HG03565 (cell line): ENCODE data around the gene CKMT1B.
"Not testable (repeated sequence)": the region's sequence is repeated elsewhere in the genome, so short reads cannot be mapped to it uniquely, and the experiment has no call there.

Source experiments
- ATAC-seq: cut with Tn5 transposase; IDR thresholded peaks from one replicate; pipeline ENCODE4 v1.9.1; 2021; ENCODE audit warnings: mild to moderate bottlenecking, moderate library complexity; ENCODE audit not compliant: unreplicated experiment

CKMT1B gene

DNA sequence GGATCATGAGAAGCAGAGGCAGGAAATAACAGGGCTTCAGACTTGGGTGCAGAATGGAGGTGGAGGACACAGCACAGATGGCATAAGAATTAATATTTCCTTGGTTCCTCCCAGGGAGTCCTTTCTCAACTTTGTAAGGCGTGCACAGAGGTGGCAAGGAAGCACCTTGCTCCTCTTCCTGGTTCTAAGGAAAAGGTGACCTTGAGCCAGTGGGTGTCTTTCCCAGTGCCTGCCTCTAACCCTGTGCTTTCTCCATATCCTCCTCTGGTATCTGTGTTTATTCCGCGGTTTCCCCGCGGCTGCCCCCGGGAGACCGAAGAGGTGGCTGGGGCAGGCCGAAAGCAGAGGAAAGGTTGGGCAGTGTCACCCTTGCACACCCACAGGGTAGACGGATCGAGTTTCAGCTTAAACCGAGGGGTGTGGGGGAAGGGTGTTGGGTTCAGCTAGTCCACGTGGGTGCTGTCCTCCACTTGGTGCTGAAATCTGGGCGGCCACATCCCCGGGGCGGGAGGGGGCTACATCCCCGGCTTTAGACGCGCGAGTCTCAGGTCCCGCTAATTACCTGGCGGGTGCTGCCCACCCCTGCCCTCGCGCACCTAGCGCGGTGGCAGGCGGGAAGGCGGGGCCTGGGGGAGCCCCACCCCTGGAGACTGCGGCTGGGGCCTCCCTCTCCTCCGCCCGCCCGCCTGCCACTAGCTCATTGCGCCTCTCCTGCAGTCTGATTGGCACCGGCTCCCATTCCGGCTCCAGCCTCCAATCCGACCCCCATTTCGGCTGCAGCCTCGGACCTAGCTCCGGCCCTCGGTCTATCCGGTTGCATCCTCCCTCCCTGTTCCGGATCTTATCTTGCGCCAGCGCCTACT is at the start of gene CKMT1B:
Gene CKMT1B (plus strand): TSS at position 700 of the 863 bp plus-strand sequence. CDS start 192 bp downstream, outside the sequence.
- ATAC-seq = not testable (repeated sequence)

DNA sequence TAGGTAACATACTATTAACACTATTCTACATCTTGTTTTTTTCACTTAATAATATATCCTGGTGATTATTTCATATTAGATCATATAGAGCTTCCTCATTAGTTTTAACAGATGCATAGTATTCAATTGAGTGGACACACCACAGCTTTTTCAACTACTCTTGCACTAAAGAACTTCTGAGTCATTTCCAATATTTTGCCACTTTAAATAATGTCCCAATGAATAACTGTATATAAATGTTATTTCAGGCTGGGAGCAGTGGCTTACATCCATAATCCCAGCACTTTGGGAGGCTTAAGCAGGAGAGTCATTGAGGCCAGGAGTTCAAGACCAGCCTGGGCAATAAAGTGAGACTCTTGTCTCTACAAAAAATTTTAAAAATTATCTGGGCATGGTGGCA is 49.6 kb upstream of the CKMT1B start:
- no peak for ATAC-seq

DNA sequence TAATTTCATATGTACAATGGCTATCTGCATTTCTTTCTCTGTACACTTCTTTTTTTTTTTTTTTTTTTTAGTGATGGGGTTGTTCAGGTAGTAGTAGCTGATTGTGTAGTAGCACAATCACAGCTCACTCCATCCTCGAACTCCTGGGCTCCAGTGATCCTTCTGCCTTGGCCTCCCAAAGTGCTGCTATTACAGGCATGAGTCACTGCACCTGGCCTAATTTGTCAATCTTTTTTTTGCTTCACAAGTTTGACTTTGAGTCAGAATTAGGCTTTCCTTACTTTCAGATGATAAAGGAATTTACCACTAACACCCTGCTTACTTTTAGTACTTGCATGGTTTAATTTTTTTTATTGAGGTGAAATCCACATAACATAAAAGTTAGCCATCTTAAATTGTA is 48.4 kb upstream of the CKMT1B start:
- no peak for ATAC-seq

DNA sequence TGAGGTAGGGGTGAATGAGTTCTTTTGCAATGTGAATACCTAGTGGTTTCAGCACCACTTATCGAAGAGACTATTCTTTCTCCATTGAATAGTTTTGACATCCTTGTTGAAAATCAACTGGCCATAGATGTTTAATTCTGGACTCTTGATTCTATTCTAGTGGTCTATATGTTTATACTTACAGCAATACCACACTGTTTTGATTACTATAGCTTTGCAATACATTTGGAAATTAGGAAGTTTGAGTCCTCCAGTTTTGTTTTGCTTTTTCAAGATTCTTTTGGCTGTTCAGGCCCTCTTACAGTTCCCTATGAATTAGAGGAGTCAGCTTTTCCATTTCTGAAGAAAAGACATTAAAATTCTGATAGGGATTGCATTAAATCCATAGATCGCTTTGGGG is 46.3 kb upstream of the CKMT1B start:
- ATAC-seq = no peak

DNA sequence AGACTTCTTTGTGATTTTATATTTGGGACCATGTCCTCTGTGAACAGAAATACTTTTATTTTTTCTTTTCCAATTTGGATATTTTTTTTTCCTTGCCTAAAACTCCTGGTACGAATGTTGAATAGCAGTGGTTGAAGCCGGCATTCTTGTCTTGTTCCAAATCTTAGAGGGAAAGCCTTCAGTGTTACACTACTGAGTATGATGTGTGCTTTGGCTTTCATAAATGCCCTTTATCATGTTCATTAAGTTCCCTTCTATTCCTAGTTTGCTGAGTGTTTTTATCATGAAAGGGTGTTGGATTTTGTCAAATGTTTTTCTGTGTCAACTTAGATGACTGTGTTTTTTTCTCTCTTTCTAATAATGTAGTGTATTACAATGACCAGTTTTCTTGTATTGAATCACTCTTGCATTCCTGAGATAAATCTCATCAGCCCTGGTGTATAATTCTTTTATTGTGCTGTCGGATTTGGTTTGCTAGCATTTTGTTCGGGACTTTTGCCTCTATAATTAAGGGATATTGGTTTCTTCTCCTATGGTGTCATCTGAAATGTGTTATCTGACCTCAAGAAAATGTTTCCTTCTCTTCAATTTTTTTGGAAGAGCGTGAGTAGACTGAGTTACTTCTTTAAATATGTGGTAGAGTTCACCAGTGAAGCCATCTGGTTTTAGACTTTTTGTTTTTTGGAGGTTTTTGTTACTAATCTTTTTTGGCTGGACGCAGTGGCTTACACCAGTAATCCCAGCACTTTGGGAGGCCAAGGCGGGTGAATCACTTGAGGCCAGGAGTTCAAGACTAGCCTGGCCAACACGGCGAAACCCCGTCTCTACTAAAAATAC is 43.1 kb upstream of the CKMT1B start:
- ATAC-seq = no peak

DNA sequence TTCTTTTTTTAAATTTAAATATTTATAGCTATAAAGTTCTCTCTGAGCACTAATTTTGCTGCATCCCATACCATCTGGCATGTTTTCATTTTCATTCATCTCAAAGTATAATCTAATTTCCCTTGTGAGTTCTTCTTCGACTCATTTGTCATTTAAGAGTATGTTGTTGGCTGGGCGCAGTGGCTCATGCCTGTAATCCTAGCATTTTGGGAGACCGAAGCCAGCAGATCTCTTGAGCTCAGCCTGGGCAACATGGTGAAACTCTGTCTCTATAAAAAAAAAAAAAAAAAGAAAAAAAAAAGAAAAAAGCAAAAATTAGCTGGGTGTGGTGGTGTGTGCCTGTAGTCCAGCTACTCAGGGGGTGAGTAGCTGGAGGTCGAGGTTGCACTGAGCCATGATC is 41.6 kb upstream of the CKMT1B start:
- ATAC-seq = no peak

DNA sequence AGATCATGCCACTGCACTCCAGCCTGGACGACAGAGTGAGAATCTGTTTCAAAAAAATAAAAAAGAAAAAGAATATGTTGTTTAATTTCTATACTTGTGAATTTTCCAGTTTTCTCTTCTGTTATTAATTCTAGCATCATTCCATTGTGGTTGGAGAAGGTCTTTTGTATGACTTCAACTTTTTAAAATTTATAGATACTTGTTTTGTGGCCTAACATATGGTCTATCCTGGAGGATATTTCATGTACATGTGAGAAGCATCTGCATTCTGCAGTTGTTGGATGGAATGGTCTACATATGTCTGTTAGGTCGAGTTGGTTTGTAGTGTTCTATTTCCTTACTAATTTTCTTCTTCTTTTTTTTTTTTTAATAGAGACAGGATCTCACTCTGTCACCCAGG is 40.8 kb upstream of the CKMT1B start:
- no peak for ATAC-seq

DNA sequence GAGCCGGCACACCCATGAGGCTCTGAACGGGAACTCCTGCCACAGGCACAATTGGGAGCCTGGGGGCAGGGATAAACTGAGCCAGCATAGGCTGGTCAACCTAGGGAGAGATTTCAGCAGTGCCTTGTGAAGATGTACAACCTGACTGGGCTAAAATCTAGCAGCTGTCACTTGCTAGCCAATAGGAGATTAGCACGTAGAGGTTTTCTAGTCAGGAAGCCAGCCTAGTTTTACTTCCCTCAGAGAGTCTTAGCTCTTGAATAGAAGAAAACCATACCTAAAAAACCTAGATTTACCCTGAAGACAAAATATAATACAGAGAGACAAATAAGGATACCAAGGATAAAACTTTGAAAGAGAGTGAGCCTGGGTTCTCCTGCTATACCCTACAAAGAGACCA is 31.1 kb upstream of the CKMT1B start:
- ATAC-seq = not testable (repeated sequence)

DNA sequence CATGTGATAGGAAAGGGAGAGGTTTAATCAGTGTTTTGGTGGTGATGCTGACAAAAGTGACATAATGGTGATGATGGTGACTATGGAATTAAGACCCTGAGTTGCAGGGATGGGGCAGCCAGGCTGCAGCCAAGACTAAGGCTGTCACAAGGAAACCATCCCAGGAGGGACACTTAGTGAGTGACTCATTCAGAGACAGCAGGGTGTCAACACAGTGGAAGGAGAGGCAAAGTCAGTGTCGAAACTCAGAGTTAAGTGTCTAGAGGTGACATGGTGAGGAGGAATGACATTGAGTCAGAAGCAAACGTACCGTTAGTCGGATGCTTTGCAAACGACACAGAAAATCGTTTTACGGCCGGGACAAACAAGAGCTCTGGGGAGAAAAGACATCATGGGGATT is 30.0 kb upstream of the CKMT1B start:
- not testable (repeated sequence) for ATAC-seq

DNA sequence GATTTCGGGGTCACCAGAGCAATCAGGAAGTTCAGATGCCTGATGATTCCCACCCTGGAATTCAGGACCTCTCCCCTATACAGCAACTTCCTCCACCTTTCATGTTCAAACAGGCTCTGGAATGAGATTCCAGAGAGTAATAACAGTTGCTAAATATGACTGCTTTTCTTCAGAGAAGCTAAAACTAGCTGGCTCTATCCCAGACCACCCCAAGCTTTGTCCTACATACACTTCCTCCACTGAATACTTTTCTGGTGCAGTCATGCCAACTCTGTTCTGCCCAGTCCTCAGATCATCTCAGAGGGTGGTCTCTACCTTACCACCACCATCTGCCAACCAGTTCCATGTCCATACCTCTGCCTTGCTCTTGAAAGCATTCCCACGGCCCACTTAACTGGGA is 27.2 kb upstream of the CKMT1B start:
- ATAC-seq = not testable (repeated sequence)

DNA sequence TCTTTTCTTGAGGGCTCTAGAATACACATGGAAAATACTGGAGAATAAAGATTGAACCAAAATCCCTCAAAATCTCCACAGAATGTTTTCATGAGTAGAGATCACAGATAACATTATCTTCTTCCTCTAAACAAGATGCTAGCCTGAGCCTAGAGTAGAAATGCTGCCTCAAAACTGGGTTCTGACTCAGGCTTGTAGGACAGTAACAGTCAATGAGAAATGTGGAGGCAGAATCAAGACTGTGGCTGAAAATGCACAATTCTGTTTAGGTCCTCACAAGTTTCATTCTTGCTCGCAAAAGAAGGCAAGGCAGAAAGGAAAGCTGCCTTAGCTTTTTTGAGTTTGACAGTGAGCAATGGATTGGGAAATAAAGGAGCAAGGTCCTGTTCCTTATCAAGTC is 19.2 kb upstream of the CKMT1B start:
- not testable (repeated sequence) for ATAC-seq

DNA sequence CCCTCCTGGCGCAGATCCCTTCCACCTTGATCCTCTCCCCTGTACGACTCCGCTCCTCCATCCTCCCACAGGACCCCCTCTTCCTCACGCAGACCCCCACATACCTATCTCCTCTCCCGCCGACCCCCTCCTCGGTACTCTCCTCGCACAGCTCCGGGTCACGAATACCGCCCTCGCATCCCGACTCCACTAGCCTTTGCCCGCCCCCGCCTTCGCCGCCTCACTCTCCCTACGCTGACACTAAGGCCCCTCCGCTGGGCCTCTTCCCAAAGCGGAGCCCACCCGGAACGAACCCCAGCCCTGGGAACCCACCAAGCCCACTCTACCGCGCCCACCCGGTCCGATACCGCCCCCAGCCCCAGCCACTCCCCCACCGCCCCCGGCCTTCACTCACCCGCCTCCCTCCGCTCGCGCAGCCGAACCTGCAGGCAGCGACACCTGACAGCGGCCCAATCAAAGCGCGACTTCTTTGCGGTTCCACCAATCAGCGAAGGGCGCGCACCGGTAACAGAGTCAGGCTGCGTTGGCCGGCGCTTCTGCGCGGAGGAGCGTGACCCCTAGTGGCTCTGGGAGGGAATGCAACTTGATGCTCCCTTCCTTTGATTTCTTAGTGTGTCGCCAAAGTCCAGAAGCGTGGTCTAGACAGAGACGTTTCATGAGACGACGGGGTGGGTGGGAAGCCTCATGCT is 3.9 kb upstream of the CKMT1B start, which contains the start of gene PPIP5K1:
Gene PPIP5K1 (minus strand): TSS at position 431 of the 689 bp plus-strand sequence. CDS start 5,704 bp downstream, outside the sequence.
- peak; percentile 93 for ATAC-seq

DNA sequence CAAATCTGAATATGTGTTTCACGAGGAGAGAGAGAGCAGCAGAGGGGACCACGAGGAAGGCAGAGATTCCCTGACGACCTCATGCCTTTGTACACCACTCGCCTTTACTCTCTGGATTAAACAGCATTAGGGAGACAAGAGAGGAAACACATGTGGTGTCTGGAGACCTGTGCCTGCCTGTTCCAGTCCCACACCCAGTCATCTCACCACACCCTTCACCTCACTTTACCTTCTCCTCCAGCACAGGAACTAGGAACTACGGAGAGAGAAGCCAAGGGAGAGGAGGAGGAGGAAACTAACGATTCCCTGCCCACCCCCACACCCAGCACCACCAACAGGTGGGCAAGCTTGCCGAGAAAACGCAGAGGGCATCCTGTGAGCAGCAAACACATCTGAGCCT is 986 bp upstream of the CKMT1B start:
- not testable (repeated sequence) for ATAC-seq

DNA sequence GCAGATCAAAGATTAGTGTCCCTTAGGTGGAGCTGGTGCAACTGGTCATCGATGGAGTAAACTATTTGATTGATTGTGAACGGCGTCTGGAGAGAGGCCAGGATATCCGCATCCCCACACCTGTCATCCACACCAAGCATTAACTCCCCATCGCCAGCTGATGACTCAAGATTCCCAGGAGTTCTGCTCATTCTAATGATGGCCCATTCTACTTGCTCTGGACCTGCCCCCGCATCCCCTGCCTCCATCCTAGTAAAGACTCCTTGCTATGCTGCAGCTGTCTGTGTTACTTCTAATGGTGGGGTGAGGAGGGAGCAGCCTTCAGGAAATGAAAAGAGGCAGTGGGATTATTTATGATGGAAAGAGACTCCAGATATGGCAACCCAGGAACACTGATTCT is 5.3 kb downstream of the CKMT1B start:
- not testable (repeated sequence) for ATAC-seq

DNA sequence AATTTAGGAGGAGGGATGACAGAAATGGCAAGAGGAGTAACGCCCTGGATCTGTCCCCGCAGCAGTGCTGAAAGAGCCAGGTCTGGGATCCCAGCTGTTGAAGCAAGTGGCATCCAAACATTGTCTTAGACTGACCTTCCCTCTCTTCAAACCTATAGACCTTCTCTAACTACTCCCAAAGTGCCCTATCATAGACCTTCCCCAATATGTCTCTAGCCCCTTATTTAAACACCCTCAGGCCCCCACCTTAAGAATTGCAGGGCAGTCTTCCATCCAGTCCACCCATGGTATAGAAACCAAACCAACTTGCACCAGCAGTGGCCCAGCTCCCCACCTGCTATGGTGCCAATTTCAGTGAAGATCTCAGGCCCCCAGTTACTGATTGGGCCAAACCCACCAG is 6.4 kb downstream of the CKMT1B start:
- ATAC-seq = not testable (repeated sequence)

DNA sequence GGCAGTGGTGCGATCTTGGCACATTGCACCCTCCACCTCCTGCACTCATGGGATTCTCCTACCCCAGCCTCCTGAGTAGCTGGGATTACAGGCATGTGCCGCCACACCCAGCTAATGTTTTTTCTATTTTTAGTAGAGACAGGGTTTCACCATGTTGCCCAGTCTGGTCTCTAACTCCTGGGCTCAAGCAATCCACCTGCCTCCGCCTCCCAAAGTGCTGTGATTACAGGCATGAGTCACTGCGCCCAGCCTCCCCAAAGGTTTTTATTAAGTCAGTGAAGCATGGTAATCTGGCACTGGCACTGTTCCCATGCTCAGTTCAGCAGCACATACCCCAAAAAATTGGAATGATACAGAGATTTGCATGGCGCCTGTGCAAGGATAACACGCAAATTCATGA is 8.4 kb downstream of the CKMT1B start:
- ATAC-seq = not testable (repeated sequence)

DNA sequence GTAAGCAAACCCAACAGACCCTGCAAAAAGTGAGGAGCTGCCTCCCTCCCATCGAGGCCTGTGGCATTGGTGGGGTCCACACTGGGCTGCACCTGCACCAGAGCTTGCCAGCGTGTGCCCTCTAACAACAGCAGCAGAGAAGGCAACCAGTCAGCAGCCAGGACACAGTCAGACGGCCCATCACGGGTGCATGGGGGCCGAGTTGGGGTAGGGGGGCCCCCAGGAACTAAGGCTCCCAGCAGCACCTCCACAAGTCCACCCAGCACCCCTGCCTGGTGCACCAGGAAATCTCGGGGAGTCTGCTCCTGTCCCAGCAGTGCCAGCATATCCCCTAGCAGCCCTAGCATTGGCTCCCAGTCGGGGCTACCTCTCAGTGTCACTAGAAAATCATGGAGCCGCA is 23.9 kb downstream of the CKMT1B start:
- not testable (repeated sequence) for ATAC-seq

DNA sequence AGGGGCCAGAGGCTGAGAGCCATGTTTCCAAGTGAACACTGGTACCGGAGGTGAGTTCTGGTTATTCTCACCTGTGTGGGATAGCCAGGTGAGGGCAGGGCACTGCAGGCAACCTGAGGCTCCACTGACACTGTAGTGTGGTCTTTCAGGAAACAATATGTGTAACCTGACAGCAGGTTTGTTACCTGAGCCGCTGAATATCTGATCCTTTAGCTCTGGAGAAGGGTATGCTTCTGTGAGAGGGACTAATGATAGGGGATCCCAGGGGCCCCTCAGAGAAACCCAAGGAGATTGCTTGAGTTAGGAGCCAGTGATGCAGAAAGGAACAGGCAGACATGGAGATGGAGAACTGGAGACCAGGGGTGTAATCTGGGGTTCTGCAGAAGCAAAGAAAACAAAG is 24.9 kb downstream of the CKMT1B start, which contains the start of gene STRC:
Gene STRC (minus strand): TSS at position 101 of the 400 bp plus-strand sequence. CDS start 78 bp downstream, at position 23.
- ATAC-seq = not testable (repeated sequence)

DNA sequence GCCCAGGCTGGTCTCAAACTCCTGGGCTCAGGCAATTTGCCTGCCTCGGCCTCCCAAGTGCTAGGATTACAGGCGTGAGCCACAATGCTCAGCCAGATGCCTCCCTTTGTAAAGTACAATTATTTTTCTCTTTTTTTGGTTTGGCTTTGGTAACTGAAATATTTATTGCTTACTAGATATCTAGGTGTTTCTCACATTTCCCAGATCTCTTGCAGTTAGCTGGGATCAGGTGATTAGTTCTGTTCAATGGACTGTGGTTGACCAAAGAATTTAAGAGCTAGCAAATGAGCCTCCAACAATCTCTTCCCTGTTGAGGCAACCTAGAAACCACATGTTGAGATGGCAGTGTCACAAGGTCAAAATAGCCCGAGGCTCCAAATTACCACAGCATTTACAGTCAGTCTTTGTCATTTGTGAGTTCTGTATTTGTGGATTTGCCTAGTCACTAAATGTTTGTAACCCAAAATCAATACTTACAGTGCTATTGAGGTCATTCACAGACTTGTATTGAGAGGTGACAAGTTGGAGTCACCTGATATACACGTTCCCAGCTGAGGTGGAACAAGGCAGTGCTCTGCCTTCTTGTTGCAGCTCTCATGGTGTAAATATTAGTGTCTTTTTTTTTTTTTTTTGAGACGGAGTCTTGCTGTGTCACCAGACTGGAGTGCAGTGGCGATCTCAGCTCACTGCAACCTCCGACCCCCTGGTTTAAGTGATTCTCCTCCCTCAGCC is 28.4 kb downstream of the CKMT1B start:
- not testable (repeated sequence) for ATAC-seq

DNA sequence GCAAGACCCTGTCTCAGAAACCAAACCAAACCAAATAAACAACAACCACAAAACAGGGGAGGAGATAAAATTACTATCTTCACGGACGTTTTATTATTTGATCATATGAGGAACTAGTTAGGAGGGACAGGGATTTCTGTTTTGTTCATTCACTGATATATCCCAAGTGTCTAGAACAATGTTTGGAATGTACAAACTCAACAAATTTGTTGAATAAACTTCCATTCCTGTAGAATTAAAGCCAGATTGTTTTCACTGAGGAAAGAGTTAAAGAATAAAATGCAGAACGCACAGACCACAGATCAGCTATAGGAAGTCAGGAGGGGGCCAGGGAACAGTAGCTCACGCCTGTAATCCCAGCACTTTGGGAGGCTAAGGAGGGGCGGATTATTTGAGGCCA is 31.3 kb downstream of the CKMT1B start:
- ATAC-seq = no peak
